ENCODE measurements around the gene GPR171. TPM values are rescaled to one million over a fixed set of nuclear protein-coding genes. Genes with fewer than 3 reads are reported as not detected.

Gene GPR171
- total RNA-seq, 1 donor from 2014 or later = 3.2 TPM

GRCh38 chr3:151169262-151169947, 33.6 kb downstream of the GPR171 start:
- peak overlapping the region; percentile 55 for H3K27ac ChIP-seq
- intact Hi-C loops (cut with DNase I) = no loop called here
- H3K4me3 ChIP-seq = no peak overlapping the region
- ATAC-seq (peak; percentile 71), DNase-seq (peak; percentile 66)
- no peaks in the 10 kb centered on the region for H3K9me3 ChIP-seq
- H3K36me3 ChIP-seq = no peaks in the 10 kb centered on the region
- H3K4me1 ChIP-seq = peaks cover 4% of the 10 kb centered on the region
- TF ChIP-seq, protein P1, sequence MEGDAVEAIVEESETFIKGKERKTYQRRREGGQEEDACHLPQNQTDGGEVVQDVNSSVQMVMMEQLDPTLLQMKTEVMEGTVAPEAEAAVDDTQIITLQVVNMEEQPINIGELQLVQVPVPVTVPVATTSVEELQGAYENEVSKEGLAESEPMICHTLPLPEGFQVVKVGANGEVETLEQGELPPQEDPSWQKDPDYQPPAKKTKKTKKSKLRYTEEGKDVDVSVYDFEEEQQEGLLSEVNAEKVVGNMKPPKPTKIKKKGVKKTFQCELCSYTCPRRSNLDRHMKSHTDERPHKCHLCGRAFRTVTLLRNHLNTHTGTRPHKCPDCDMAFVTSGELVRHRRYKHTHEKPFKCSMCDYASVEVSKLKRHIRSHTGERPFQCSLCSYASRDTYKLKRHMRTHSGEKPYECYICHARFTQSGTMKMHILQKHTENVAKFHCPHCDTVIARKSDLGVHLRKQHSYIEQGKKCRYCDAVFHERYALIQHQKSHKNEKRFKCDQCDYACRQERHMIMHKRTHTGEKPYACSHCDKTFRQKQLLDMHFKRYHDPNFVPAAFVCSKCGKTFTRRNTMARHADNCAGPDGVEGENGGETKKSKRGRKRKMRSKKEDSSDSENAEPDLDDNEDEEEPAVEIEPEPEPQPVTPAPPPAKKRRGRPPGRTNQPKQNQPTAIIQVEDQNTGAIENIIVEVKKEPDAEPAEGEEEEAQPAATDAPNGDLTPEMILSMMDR (IDR thresholded peaks at IDR 0.05) = no peak
- H3K27me3 ChIP-seq = no peaks in the 10 kb centered on the region

GRCh38 chr3:151168269-151169094, 34.5 kb downstream of the GPR171 start:
- TF ChIP-seq, protein P1 (IDR thresholded peaks at IDR 0.05) = peak; percentile 79
- Histone ChIP-seq H3K27me3 (no peaks in the 10 kb centered on the region), H3K4me3 (no peak overlapping the region), H3K27ac (peak overlapping the region; percentile 55), H3K9me3 (no peaks in the 10 kb centered on the region), H3K4me1 (peaks cover 4% of the 10 kb centered on the region), H3K36me3 (no peaks in the 10 kb centered on the region)
- DNase-seq = peak; percentile 93
- intact Hi-C loops (cut with DNase I) = no loop called here
- ATAC-seq = peak; percentile 90

GRCh38 chr3:151166161-151166560, 36.9 kb downstream of the GPR171 start:
- no peak overlapping the region for H3K4me3 ChIP-seq
- H3K27ac ChIP-seq = no peak overlapping the region
- H3K4me1 ChIP-seq = peaks cover 4% of the 10 kb centered on the region
- H3K36me3 ChIP-seq = no peaks in the 10 kb centered on the region
- intact Hi-C loops (cut with DNase I) = no loop called here
- ATAC-seq (no peak), DNase-seq (no peak)
- TF ChIP-seq, protein P1 (IDR thresholded peaks at IDR 0.05) = no peak
- no peaks in the 10 kb centered on the region for H3K9me3 ChIP-seq
- H3K27me3 ChIP-seq = no peaks in the 10 kb centered on the region

- H3K27me3 ChIP-seq = no peaks in the 10 kb centered on the region
- TF ChIP-seq, protein P1 (IDR thresholded peaks at IDR 0.05) = no peak
- H3K36me3 ChIP-seq = no peaks in the 10 kb centered on the region
- H3K4me1 ChIP-seq = peaks cover 4% of the 10 kb centered on the region
- DNase-seq (no peak), ATAC-seq (no peak)
- no peaks in the 10 kb centered on the region for H3K9me3 ChIP-seq
- intact Hi-C loops (cut with DNase I) = no loop called here
- no peak overlapping the region for H3K4me3 ChIP-seq
- H3K27ac ChIP-seq = no peak overlapping the region
These were observed 37.8 kb downstream of the GPR171 start for GRCh38 chr3:151165226-151165625.

DNA sequence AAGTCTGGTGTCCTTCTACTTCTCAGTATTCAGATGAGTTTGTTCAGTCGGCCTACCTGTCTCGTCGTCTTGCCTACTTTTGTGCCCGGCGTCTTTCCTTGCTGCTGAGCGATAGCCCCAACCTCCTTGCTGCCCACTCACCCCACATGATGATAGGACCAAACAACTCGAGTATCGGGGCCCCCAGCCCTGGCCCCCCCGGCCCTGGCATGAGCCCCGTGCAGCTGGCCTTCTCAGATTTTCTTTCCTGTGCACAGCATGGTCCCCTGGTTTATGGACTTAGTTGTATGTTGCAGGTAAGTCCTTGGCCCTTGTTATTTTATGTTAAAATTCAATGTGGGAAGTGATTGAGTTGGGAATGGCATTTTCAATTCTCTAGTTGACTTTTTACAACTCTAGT, 43.2 kb downstream of the GPR171 start:
- DNase-seq = no peak
- no peak for ATAC-seq

More for the DNA sequence above, 43.2 kb downstream of the GPR171 start:
- TF ChIP-seq, protein P1 (IDR thresholded peaks at IDR 0.05) = no peak
- H3K4me3 ChIP-seq = no peak overlapping the region
- no peaks in the 10 kb centered on the region for H3K27me3 ChIP-seq
- H3K27ac ChIP-seq = no peak overlapping the region
- H3K9me3 ChIP-seq = no peaks in the 10 kb centered on the region
- H3K4me1 ChIP-seq = no peaks in the 10 kb centered on the region
- intact Hi-C loops (cut with DNase I) = no loop called here
- H3K36me3 ChIP-seq = no peaks in the 10 kb centered on the region

All from upper lobe of right lung (tissue), 1 donor.